ENCODE measurements around the gene NAT14.

GRCh38 chr19:55464662-55465054, 20.3 kb upstream of the NAT14 start, which contains the start of gene C19orf85:
- no peak for TF ChIP-seq POLR2A (IDR thresholded peaks at IDR 0.05; ENCODE audit: low read depth, low read length)
- no peak for TF ChIP-seq PAX5 (IDR thresholded peaks at IDR 0.05; ENCODE audit: insufficient read depth, low read length, severe bottlenecking)
- TF ChIP-seq TAF1 (IDR thresholded peaks at IDR 0.05; ENCODE audit: low read depth, low read length): no peak

Data from GM12891 (cell line).